ENCODE results near the gene RPL10. TPM values are rescaled to one million over a fixed set of nuclear protein-coding genes. Genes with fewer than 3 reads are reported as not detected.

RPL10 gene
- total RNA-seq, 4 donors from 2014 or later, result 6,220 to 8,957 (median 7,673) TPM

GRCh38 chrX:154408659-154409221, 10.6 kb downstream of the RPL10 start:
- no peak for TF ChIP-seq CTCF (IDR thresholded peaks at IDR 0.05)
- no peak for DNase-seq (ENCODE audit: low spot score)
- peak; percentile 16 for ATAC-seq (ENCODE audit: low FRiP score)

DNA sequence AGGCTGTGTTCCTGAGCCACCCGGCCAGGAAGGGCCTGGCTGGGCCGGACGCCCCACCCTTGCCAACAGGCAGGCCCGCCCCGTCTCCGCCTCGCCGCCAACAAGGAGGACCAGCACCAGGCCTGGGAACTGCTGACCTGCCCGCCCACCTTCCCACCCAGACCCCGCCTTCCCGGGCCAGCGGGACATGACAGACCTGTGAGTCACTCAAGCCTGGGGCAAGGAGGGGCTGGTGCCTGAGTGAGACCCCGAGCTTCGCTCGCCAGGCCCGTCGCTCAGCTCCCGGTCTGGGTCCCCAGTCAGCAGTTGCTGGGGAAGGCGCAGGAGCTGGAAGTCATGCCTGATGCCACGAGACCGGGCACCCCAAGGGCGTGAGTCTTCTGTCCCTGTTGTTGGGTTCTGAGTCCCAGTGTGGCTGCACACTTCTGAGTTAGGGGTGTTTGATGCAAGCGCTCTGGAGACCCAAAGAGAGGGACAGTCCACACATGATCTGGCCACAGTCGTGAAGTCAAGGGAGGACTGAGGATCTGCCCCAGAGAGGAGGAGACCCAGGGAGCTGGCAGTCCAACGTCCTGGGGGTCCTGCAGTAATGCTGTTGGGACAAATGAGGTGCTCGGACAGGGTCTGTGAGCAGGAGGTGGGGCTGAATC, 11.2 kb downstream of the RPL10 start, which contains the start of gene DNASE1L1:
DNASE1L1 (minus strand) TSS at position 33 of the 650 bp plus-strand sequence. CDS start 3,686 bp downstream, outside the sequence.
- DNase-seq (ENCODE audit: low spot score), result peak; percentile 68
- peak; percentile 88 for ATAC-seq (ENCODE audit: low FRiP score)
- TF ChIP-seq CTCF (IDR thresholded peaks at IDR 0.05), result no peak

DNA sequence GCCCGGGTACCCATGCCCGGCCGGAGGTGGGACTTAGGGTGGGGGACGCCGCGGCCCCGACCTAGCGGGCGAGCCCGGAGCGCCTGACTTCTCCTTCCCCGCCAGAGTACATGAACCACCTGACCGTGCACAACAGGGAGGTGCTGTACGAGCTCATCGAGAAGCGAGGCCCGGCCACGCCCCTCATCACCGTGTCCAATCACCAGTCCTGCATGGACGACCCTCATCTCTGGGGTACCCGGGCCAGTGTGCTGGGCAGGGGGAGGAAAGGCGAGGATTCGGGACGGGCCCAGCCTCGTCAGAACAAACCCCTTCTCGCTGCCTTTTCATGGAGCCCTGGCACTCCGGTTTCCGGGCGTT, 13.8 kb downstream of the RPL10 start:
- no peak for TF ChIP-seq CTCF (IDR thresholded peaks at IDR 0.05)
- DNase-seq (ENCODE audit: low spot score) (no peak), ATAC-seq (ENCODE audit: low FRiP score) (no peak)

DNA sequence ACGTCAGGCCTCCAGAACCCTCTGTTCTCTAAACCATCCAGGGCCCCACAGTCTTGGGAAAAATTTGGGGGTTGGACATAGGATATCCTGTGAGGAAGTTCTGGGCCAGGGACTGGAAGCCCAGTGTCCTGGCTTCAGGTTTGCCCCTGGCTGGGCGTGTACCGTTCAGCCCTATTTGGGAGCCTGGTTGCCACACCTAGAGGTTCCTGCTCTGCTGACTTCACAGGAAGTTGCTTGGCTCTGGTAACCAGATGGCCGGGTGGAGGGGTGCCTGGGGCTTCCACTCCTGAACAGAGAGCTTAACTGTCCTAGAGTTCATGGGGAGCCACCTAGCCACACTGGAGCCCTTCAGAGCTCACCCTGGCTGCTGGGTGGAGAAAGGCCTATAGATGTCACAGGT, 14.3 kb downstream of the RPL10 start:
- no peak for ATAC-seq (ENCODE audit: low FRiP score)
- no peak for DNase-seq (ENCODE audit: low spot score)

GRCh38 chrX:154413142-154413541, 15.0 kb downstream of the RPL10 start:
- DNase-seq (ENCODE audit: low spot score), result no peak
- no peak for ATAC-seq (ENCODE audit: low FRiP score)
- no peak for TF ChIP-seq CTCF (IDR thresholded peaks at IDR 0.05)

More for the DNA sequence above, 14.3 kb downstream of the RPL10 start:
- no peak for TF ChIP-seq CTCF (IDR thresholded peaks at IDR 0.05)

DNA sequence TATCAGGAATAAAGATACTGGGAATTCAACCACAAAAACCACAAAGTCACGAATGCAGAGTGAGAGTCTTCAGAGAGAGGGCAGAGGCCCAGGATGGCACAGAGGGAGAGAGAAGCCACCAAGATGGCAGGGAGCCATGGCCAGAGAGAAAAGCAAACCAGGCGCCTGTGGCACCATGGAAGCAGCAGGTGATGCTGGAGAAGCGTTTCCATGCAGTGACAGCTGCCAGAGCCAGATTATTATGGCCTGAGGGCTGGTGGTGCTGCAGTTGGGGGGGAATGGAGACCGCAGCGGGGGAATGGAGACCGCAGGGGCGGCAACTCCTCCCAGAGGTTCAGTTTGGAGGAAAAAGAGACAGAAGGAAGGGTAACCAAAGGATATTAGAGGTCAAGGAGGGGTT, 19.0 kb downstream of the RPL10 start:
- DNase-seq (ENCODE audit: low spot score), result no peak
- no peak for ATAC-seq (ENCODE audit: low FRiP score)
- TF ChIP-seq CTCF (IDR thresholded peaks at IDR 0.05), result no peak

DNA sequence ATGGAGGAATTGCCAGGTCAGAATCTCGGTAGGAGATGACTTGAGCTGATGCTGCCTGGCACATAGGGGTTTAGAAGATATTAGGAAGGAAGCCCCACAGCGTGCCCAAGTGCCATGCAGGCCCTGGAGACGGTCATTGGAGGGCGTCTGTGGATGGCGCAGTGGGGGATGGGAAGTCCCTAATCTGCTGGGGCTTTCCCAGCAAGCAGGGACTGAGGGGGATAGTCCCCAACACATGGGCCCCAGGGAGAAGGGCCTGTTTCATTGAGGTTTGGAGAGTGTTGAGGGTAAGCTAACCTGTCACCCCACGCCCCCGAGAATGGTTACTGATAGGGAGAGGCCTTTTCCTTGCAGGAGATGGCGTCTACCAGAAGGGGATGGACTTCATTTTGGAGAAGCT, 21.0 kb downstream of the RPL10 start:
- no peak for TF ChIP-seq CTCF (IDR thresholded peaks at IDR 0.05)
- ATAC-seq (ENCODE audit: low FRiP score) (no peak), DNase-seq (ENCODE audit: low spot score) (no peak)
